Myocyte (in vitro differentiated cells): ENCODE data around the gene TACC2. TPM values are rescaled to one million over a fixed set of nuclear protein-coding genes. Genes with fewer than 3 reads are reported as not detected.
"Not testable (repeated sequence)": the region's sequence is repeated elsewhere in the genome, so short reads cannot be mapped to it uniquely, and the experiment has no call there.

Experiments used
- DNase-seq: peaks from one replicate; pipeline ENCODE4 v3.0.0-alpha.2; 2012; ENCODE audit warnings: low read depth
- polyA plus RNA-seq: library from polyadenylated mRNA; unstranded; fragments of >200 nt; gene quantifications from one replicate; pipeline ENCODE4 v1.2.1, GENCODE V29; 2012; ENCODE audit warnings: missing spikeins
- total RNA-seq: library from RNA; depleted of rRNA; stranded (reverse); fragments of >200 nt; gene quantifications from 2 replicates; pipeline ENCODE4 v1.2.3, GENCODE V29; 2014

TACC2 gene, protein sequence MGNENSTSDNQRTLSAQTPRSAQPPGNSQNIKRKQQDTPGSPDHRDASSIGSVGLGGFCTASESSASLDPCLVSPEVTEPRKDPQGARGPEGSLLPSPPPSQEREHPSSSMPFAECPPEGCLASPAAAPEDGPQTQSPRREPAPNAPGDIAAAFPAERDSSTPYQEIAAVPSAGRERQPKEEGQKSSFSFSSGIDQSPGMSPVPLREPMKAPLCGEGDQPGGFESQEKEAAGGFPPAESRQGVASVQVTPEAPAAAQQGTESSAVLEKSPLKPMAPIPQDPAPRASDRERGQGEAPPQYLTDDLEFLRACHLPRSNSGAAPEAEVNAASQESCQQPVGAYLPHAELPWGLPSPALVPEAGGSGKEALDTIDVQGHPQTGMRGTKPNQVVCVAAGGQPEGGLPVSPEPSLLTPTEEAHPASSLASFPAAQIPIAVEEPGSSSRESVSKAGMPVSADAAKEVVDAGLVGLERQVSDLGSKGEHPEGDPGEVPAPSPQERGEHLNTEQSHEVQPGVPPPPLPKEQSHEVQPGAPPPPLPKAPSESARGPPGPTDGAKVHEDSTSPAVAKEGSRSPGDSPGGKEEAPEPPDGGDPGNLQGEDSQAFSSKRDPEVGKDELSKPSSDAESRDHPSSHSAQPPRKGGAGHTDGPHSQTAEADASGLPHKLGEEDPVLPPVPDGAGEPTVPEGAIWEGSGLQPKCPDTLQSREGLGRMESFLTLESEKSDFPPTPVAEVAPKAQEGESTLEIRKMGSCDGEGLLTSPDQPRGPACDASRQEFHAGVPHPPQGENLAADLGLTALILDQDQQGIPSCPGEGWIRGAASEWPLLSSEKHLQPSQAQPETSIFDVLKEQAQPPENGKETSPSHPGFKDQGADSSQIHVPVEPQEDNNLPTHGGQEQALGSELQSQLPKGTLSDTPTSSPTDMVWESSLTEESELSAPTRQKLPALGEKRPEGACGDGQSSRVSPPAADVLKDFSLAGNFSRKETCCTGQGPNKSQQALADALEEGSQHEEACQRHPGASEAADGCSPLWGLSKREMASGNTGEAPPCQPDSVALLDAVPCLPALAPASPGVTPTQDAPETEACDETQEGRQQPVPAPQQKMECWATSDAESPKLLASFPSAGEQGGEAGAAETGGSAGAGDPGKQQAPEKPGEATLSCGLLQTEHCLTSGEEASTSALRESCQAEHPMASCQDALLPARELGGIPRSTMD (N-terminal part only)
- 25.1 and 34.1 TPM in 2 replicates for total RNA-seq
- polyA plus RNA-seq: 27.0 TPM

GRCh38 chr10:121988361-121989324 lies at the start of gene TACC2:
Gene TACC2 (plus strand): TSS chr10:121989163. CDS start chr10:122021982, 32,819 bp downstream.
- DNase-seq: peak; percentile 30

- DNase-seq: no peak
Observed at GRCh38 chr10:121941532-121941931, 47.4 kb upstream of the TACC2 start.

GRCh38 chr10:121942749-121943416 lies 46.1 kb upstream of the TACC2 start:
- DNase-seq: peak; percentile 46

DNA sequence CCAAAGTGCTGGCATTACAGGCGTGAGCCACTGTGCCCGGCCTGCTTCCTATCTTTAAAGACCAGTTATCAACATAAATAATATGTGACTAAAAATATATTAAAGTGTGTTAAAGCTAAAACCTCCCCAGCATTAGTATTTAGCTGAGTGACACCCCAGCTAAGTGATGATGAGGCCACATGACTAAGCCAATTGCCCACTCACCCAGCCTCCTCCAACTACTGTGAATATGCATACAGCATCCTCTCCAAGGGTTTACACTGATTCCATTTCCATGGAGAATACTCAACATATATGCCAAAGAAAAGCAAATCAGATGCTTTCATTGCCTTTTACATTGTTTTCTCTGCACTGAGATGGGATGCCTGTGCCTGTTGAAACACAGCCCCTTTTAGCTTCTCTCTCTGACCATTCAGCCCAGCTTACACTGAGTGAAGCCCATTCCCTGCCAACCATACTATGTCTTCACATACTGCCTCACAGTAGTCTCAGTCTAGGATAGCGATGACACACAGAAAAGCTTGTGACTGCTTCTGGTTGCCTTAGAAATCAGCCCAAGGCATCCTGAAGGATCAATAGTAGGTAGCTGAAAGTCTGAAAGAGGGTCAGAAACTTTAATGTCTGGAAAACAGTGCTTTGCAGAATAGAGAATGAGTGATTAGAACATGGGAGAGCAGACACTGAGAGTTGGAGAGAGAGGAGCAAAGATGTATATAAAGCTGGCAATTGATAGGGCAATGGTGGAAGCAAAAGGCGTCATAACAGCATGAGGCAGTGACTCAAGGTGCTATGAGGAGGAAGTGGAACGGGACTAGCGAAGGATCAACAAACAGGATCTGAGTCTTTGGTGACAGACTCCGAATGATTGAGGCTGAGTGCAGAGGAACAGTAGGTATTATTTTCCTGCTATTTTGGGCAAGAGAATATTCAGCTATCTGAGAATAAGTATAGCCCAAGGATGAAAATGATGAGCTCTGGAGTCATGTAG lies 41.3 kb upstream of the TACC2 start:
- no peak for DNase-seq

GRCh38 chr10:121949049-121949448 lies 39.9 kb upstream of the TACC2 start:
- DNase-seq: no peak

- no peak for DNase-seq
Observed at GRCh38 chr10:121949451-121949850, 39.5 kb upstream of the TACC2 start.

GRCh38 chr10:121952226-121952625 lies 36.7 kb upstream of the TACC2 start:
- DNase-seq: peak; percentile 58

- DNase-seq: no peak
Observed at GRCh38 chr10:121956111-121957061, 32.6 kb upstream of the TACC2 start.

- no peak for DNase-seq
Observed at GRCh38 chr10:121959671-121960070, 29.3 kb upstream of the TACC2 start.

GRCh38 chr10:121961456-121961855 lies 27.5 kb upstream of the TACC2 start:
- DNase-seq: no peak

DNA sequence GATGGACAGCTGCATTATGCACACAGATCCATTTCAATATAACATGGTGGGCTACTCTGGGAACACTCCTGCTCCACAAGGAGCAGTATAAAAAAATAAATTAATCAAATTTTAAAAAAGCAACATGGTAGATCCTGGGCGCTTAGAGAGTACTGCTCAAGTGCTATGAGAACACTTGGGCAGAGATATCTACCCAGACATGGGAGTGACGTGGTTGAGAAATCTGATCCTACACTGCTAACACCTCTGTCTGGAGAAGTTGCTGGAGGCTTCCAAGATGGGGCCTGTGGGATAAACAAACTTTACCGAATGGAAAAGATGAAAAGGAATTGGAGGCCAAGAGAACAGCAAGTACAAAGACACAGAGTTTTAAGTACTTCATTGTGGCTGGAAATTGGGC lies 23.0 kb upstream of the TACC2 start:
- DNase-seq: no peak

DNA sequence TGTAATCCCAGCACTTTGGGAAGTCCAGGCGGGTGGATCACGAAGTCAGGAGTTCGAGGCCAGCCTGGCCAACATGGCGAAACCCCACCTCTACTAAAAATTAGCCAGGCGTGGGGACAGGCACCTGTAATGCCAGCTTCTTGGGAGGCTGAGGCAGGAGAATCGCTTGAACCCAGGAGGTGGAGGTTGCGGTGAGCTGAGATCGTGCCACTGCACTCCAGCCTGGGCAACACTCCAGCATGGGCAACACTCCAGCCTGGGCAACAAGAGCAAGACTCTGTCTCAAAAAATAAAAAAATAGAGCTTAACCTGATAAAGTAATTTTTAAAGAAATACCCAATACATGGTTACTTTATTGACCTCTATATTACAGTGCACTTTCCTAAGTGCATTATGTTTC lies 19.9 kb upstream of the TACC2 start:
- not testable (repeated sequence) for DNase-seq

- no peak for DNase-seq
Observed at GRCh38 chr10:121974019-121974534, 14.9 kb upstream of the TACC2 start.

GRCh38 chr10:121974535-121975294 lies 14.2 kb upstream of the TACC2 start, which contains the start of gene NSMCE4A:
Gene NSMCE4A (minus strand): TSS chr10:121975217. CDS start chr10:121975165, 52 bp downstream.
- DNase-seq: peak; percentile 79

- no peak for DNase-seq
Observed at GRCh38 chr10:121975295-121976086, 13.5 kb upstream of the TACC2 start.
